Stomach (tissue), 9 donors: Measurements from ENCODE around the gene SMC1B. TPM values are rescaled to one million over a fixed set of nuclear protein-coding genes. Genes with fewer than 3 reads are reported as not detected.

ENCODE experiments used
- DNase-seq, 2 donors: peaks; one replicate each; pipeline versions ENCODE4 v3.0.0 to v3.0.0-alpha.2; 2013 to 2019
- H3K27ac ChIP-seq, 5 donors: fragments of 200-600 bp in 4 of 5; sonication (generic) in 4 of 5; one replicate each; pipeline ENCODE4 v1.5.1; 2013 to 2019; ENCODE audit warnings: mild to moderate bottlenecking in 1 of 5, moderate library complexity in 1 of 5
- H3K27me3 ChIP-seq, 3 donors: fragments of 200-600 bp; sonication (generic); one replicate each; pipeline ENCODE4 v1.5.1; 2017 to 2019; ENCODE audit warnings: mixed run types in 1 of 3
- H3K36me3 ChIP-seq, 4 donors: fragments of 200-600 bp; sonication (generic); 1 replicate in 3 of 4; 2 replicates in 1 of 4; pipeline ENCODE4 v1.5.1; 2016 to 2019
- H3K4me1 ChIP-seq, 4 donors: fragments of 200-600 bp; sonication (generic); one replicate each; pipeline ENCODE4 v1.5.1; 2016 to 2019
- H3K4me3 ChIP-seq, 4 donors: fragments of 200-600 bp; sonication (generic) in 3 of 4; one replicate each; pipeline ENCODE4 v1.5.1; 2016 to 2019; ENCODE audit warnings: mild to moderate bottlenecking in 1 of 4
- H3K9me3 ChIP-seq, 4 donors: fragments of 200-600 bp; sonication (generic); one replicate each; pipeline ENCODE4 v1.5.1; 2016 to 2019
- EP300 ChIP-seq: sonication (generic); formaldehyde crosslinking; IDR thresholded peaks from one replicate; pipeline ENCODE4 v1.6.1; 2017; ENCODE audit warnings: antibody characterized with exemption
- POLR2A ChIP-seq, 4 donors: fragments of 450-650 bp; IDR thresholded peaks; one replicate each; pipeline ENCODE4 v1.6.1; 2016; ENCODE audit warnings: antibody characterized with exemption in 4 of 4, control low read depth in 2 of 4, mild to moderate bottlenecking in 1 of 4, moderate library complexity in 1 of 4
- POLR2AphosphoS5 ChIP-seq, 3 donors: sonication (generic); formaldehyde crosslinking; IDR thresholded peaks; one replicate each; pipeline ENCODE4 v1.6.1; 2016; ENCODE audit warnings: antibody characterized with exemption in 3 of 3
- WGBS, 5 donors: extraction: QIAGEN DNeasy Blood & Tissue Kit in 3 of 5; methylation state at CpG; one replicate each; pipeline versions ENCODE4 v1.1.5 to v1.1.7; 2013 to 2018; 5-methylcytosine and 5-hydroxymethylcytosine counted together
- intact Hi-C: fragments of 100-400 bp; cut with DNase I; formaldehyde crosslinking; loops from one replicate; pipeline ENCODE4 v1.15.1; 2023; ENCODE audit warnings: low total_unique reads
- polyA plus RNA-seq, 3 donors: library from polyadenylated mRNA; stranded (reverse); fragments of 200-250 nt; gene quantifications; one replicate each; pipeline ENCODE4 v1.2.3, GENCODE V29; 2013
- total RNA-seq, 5 donors: library from RNA; depleted of rRNA; stranded (reverse); fragments of >200 nt; gene quantifications; one replicate each; pipeline versions ENCODE4 v1.1.0 to v1.2.3, GENCODE V29; 2014 to 2016
- TF ChIP-seq, protein P1 (sequence below), 7 experiments: fragments of 450-650 bp in 4 of 7; fragments of 200-600 bp in 3 of 7; sonication (generic) in 3 of 7; IDR thresholded peaks; one replicate each; pipeline ENCODE4 v1.5.1; 2016 to 2019; ENCODE audit warnings: antibody characterized with exemption in 7 of 7, control low read depth in 2 of 7, mild to moderate bottlenecking in 1 of 7
- donor health status: healthy with polysubstance abuse.
- donor health status: Bipolar disorder and iron deficiency.
- donor health status: healthy.

The SMC1B gene
- total and polyA plus RNA-seq, 8 donors, result 0.05 TPM; not detected in 7

DNA sequence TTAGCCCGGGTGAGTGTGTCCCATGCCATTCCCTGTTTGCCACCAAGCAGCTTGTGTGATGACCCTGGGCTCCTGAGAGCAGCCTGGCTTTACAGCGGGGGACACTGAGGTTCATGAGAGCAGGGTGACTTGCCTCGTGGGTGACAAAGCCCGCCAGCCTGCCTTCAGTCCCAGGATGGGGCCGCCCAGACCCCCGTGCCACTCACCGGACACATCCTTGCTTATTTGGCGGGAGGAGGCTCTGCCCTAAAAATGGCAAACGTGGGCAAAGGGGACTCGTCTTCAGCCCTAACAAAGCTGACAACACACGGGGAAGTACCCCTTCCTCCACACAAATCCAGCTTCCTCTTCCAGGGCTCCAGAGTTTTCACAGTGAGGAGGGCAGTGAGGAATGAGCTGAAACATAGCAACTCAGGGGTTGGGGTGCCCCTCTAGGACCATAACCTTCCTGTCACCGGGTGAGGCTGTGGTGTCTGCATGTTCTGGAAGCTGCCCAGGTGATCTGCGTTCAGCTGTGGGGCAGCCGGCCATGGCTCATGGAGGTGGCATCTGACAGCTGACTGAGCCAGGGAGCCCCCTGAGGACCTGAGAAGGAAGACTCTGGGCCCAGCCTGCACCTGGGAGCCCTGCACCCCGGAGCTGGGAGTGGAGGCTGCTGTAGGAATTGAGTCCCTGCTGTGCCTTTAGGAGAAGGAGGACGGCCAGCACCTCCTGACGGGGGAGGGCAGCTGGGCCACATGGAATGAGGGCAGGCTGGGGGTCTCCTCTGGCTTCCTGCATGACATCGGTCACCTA, 16.8 kb upstream of the SMC1B start:
- peaks cover 0 to 7% (median 0%) of the 10 kb centered on the region in 4 donors for H3K9me3 ChIP-seq
- H3K36me3 ChIP-seq, result no peaks in the 10 kb centered on the region
- no peak for DNase-seq
- TF ChIP-seq, protein P1, sequence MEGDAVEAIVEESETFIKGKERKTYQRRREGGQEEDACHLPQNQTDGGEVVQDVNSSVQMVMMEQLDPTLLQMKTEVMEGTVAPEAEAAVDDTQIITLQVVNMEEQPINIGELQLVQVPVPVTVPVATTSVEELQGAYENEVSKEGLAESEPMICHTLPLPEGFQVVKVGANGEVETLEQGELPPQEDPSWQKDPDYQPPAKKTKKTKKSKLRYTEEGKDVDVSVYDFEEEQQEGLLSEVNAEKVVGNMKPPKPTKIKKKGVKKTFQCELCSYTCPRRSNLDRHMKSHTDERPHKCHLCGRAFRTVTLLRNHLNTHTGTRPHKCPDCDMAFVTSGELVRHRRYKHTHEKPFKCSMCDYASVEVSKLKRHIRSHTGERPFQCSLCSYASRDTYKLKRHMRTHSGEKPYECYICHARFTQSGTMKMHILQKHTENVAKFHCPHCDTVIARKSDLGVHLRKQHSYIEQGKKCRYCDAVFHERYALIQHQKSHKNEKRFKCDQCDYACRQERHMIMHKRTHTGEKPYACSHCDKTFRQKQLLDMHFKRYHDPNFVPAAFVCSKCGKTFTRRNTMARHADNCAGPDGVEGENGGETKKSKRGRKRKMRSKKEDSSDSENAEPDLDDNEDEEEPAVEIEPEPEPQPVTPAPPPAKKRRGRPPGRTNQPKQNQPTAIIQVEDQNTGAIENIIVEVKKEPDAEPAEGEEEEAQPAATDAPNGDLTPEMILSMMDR (IDR thresholded peaks at IDR 0.05), result no peak
- TF ChIP-seq POLR2A (IDR thresholded peaks at IDR 0.05) (no peak), EP300 (no peak), POLR2AphosphoS5 (IDR thresholded peaks at IDR 0.05) (no peak)
- no peaks in the 10 kb centered on the region for H3K27me3 ChIP-seq
- intact Hi-C loops, result loop anchor here (5.0 kb wide), 1 partner anchor 158 kb away; no protein-coding TSS in a partner anchor
- no peak overlapping the region for H3K4me3 ChIP-seq
- no peak overlapping the region for H3K27ac ChIP-seq
- 84 to 90% (median 87%) methylated on average over 17 to 18 of the region's 18 CpGs for WGBS, 5 donors
- peaks cover 0 to 2% (median 1%) of the 10 kb centered on the region in 4 donors for H3K4me1 ChIP-seq

DNA sequence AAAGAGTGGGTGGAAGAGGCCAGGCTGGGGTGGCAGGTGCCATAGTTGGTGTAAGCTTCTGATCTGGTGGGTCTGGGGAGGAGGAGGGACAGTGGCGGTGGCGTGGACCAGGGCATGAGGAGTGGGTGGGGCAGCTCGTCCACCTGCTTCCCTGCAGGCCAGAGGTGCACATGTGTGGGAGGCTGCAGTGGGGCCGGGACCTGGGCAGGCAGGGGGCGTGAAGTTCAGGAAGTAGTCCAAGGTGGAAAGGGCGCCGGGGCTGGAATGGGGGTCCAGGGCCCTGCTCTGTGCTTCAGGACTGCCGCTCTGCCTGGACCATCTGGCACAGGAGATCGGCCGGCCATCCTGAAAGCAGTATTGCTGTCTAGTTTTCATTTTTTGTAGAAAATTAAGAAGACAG, 16.0 kb upstream of the SMC1B start:
- WGBS, 5 donors, result 82 to 90% (median 88%) methylated on average over 10 of the region's 10 CpGs
- Histone ChIP-seq H3K4me1 (no peaks in the 10 kb centered on the region), H3K36me3 (no peaks in the 10 kb centered on the region), H3K4me3 (no peak overlapping the region), H3K9me3 (peaks cover 0 to 7% (median 0%) of the 10 kb centered on the region in 4 donors), H3K27me3 (no peaks in the 10 kb centered on the region), H3K27ac (no peak overlapping the region)
- TF ChIP-seq POLR2A (IDR thresholded peaks at IDR 0.05), result no peak
- TF ChIP-seq, protein P1 (IDR thresholded peaks at IDR 0.05), result no peak
- no peak for TF ChIP-seq EP300
- no peak for TF ChIP-seq POLR2AphosphoS5 (IDR thresholded peaks at IDR 0.05)
- intact Hi-C loops, result loop anchor here (5.0 kb wide), 1 partner anchor 157 kb away; no protein-coding TSS in a partner anchor
- DNase-seq, result no peak

DNA sequence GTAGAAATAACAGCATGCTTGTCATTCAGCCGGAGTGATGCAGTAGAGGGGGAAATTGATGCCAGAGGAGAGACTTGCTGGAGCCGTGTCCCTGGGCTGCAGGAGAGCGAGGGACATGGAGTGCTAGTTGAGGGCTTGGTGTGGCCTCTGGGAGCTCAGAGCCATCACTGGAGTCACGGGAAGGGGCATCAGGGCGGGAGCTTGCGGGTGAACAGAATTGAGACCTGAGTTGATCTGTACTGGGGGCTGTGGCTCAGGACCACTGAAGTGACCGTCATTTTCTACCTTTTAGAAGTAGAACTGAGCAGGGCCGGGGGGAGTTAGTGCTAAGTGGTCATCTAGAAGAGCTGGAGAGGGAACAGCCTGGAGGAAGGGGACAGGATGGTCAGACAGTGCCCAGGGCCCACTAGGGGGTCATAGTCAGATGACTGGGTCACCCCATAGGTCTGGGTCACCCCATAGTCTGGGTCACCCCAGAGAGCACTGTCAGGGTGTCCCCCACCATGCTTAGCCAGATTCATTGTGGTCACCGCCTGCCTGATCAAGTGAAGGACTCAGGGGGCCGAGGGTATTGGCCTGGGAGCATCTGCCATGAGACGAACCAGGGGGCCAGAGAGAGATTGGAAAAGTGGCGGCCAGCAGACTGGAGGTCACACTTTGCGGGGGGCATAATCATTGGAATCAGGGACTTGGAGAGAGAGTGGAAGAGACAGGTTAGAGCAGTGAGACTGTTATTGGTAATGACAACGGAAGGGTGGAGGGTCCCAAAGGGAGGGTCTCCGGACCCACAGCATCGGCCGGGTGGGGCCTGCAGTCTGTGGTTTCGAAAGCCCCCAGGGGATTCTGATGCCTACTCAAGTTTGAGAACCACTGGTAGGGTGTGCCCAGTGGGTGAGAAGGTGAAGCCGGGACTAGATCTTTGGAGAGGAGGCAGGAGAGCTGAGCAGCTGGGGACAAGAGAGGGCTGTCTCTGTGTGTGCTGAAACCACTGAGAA, 15.3 kb upstream of the SMC1B start:
- peaks cover 0 to 7% (median 0%) of the 10 kb centered on the region in 4 donors for H3K9me3 ChIP-seq
- WGBS, 5 donors, result 89 to 94% (median 90%) methylated on average over 19 of the region's 19 CpGs
- DNase-seq, result no peak
- no peak overlapping the region for H3K4me3 ChIP-seq
- no peaks in the 10 kb centered on the region for H3K36me3 ChIP-seq
- no peaks in the 10 kb centered on the region for H3K27me3 ChIP-seq
- H3K4me1 ChIP-seq, result no peaks in the 10 kb centered on the region
- H3K27ac ChIP-seq, result no peak overlapping the region
- intact Hi-C loops, result loop anchor here (5.0 kb wide), 1 partner anchor 156 kb away; no protein-coding TSS in a partner anchor
- TF ChIP-seq POLR2AphosphoS5 (IDR thresholded peaks at IDR 0.05) (no peak), EP300 (no peak), POLR2A (IDR thresholded peaks at IDR 0.05) (no peak)
- TF ChIP-seq, protein P1 (IDR thresholded peaks at IDR 0.05), result no peak

DNA sequence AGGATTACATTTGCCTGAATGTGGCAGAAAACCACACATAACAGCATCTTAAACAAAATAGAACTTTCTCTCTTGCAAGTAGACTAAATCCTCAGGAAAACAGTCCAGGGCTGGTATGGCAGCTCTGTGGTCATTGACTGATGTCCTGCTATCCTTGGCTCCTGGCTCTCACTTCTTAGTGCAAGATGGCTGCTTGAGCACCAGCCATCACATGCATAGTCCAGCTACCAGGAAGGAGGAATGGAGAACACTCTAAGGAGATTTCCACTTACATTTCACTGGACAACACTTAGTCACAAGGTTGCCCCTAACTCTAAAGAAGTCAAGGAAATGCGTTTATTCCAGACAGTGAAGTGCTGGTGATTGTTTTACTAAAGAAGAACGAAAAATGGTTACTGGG, 13.7 kb upstream of the SMC1B start:
- no peaks in the 10 kb centered on the region for H3K4me1 ChIP-seq
- intact Hi-C loops, result loop anchor here (5.0 kb wide), 1 partner anchor 155 kb away; no protein-coding TSS in a partner anchor
- H3K36me3 ChIP-seq, result no peaks in the 10 kb centered on the region
- H3K9me3 ChIP-seq, result peaks cover 0 to 7% (median 0%) of the 10 kb centered on the region in 4 donors
- H3K4me3 ChIP-seq, result no peak overlapping the region
- no peak for DNase-seq
- H3K27me3 ChIP-seq, result no peaks in the 10 kb centered on the region
- no peak overlapping the region for H3K27ac ChIP-seq
- 65 to 82% (median 74%) methylated on average over 2 of the region's 2 CpGs for WGBS, 5 donors
- no peak for TF ChIP-seq POLR2A (IDR thresholded peaks at IDR 0.05)
- no peak for TF ChIP-seq POLR2AphosphoS5 (IDR thresholded peaks at IDR 0.05)
- no peak for TF ChIP-seq EP300
- TF ChIP-seq, protein P1 (IDR thresholded peaks at IDR 0.05), result no peak
